ENCODE data around the gene GRK6.

GRCh38 chr5:177491983-177492746 lies 65.7 kb downstream of the GRK6 start:
- TF ChIP-seq CTCF (IDR thresholded peaks at IDR 0.05) = no peak
- no peak for TF ChIP-seq POLR2AphosphoS5 (IDR thresholded peaks at IDR 0.05)
- TF ChIP-seq POLR2A (IDR thresholded peaks at IDR 0.05) = no peak

Measured in breast epithelium (tissue), 3 donors.